ENCODE results near the gene KIF25.

DNA sequence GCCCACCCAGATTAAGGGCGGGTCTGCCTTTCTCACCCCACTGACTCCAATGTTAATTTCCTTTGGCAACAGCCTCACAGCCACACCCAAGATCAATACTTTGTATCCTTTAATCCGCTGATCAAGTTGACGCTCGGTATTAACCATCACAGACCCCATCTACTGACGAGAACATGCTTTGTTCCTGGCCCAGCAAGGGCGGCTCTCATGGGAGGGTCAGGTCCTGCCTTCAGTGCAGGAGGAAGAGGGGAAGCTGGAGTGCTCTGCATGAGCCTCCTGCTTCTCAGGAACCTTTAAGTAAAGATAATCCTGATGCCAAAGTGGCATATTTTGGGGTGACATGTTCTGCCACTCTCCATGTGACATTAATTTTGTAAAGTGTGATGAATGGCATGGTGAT is 8.3 kb downstream of the KIF25 start:
- no peak for TF ChIP-seq EP300 (IDR thresholded peaks at IDR 0.05)
- no peak for TF ChIP-seq POLR2A (IDR thresholded peaks at IDR 0.05; ENCODE audit: low read depth)
- TF ChIP-seq, protein P1, sequence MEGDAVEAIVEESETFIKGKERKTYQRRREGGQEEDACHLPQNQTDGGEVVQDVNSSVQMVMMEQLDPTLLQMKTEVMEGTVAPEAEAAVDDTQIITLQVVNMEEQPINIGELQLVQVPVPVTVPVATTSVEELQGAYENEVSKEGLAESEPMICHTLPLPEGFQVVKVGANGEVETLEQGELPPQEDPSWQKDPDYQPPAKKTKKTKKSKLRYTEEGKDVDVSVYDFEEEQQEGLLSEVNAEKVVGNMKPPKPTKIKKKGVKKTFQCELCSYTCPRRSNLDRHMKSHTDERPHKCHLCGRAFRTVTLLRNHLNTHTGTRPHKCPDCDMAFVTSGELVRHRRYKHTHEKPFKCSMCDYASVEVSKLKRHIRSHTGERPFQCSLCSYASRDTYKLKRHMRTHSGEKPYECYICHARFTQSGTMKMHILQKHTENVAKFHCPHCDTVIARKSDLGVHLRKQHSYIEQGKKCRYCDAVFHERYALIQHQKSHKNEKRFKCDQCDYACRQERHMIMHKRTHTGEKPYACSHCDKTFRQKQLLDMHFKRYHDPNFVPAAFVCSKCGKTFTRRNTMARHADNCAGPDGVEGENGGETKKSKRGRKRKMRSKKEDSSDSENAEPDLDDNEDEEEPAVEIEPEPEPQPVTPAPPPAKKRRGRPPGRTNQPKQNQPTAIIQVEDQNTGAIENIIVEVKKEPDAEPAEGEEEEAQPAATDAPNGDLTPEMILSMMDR (IDR thresholded peaks at IDR 0.05) = no peak
- TF ChIP-seq POLR2AphosphoS5 (IDR thresholded peaks at IDR 0.05) = no peak
